ENCODE results near the gene NDUFA1. TPM values are rescaled to one million over a fixed set of nuclear protein-coding genes. Genes with fewer than 3 reads are reported as not detected.

The NDUFA1 gene
- total and polyA plus RNA-seq, 2 donors from 2014 or later: 114 to 512 TPM

- no peak overlapping the region for H3K27ac ChIP-seq (ENCODE audit: low read depth in 2 of 2, low read length in 2 of 2)
- H3K36me3 ChIP-seq (ENCODE audit: control insufficient read depth in 2 of 3, insufficient read depth in 3 of 3, low read length in 3 of 3): no peaks in the 10 kb centered on the region
- H3K9me3 ChIP-seq (ENCODE audit: control insufficient read depth in 2 of 3, insufficient read depth in 1 of 3, low read length in 3 of 3): no peaks in the 10 kb centered on the region
- TF ChIP-seq CTCF (IDR thresholded peaks at IDR 0.05; ENCODE audit: borderline replicate concordance, extremely low read depth, insufficient read depth): no peak
- H3K27me3 ChIP-seq (ENCODE audit: control insufficient read depth, insufficient read depth, low read length): no peaks in the 10 kb centered on the region
- intact Hi-C loops (cut with DNase I): no loop called here
- no peaks in the 10 kb centered on the region for H3K4me1 ChIP-seq (ENCODE audit: control insufficient read depth in 2 of 3, insufficient read depth in 2 of 3, low read depth in 1 of 3, low read length in 3 of 3)
- H3K9ac ChIP-seq (ENCODE audit: low read length in 3 of 3): no peak overlapping the region
- DNase-seq (peak in 1 of 5 donors; percentile 6), FAIRE-seq (no peak)
- no peak overlapping the region for H3K4me3 ChIP-seq (ENCODE audit: low read length in 3 of 3)
These were observed 43.2 kb upstream of the NDUFA1 start for GRCh38 chrX:119828446-119828845.

GRCh38 chrX:119833905-119834304 lies 37.7 kb upstream of the NDUFA1 start:
- H3K27me3 ChIP-seq (ENCODE audit: control insufficient read depth, insufficient read depth, low read length): no peaks in the 10 kb centered on the region
- no peak for DNase-seq
- intact Hi-C loops (cut with DNase I): no loop called here
- no peaks in the 10 kb centered on the region for H3K9me3 ChIP-seq (ENCODE audit: control insufficient read depth in 2 of 3, insufficient read depth in 1 of 3, low read length in 3 of 3)
- H3K4me3 ChIP-seq (ENCODE audit: low read length in 3 of 3): no peak overlapping the region
- H3K4me1 ChIP-seq (ENCODE audit: control insufficient read depth in 2 of 3, insufficient read depth in 2 of 3, low read depth in 1 of 3, low read length in 3 of 3): no peaks in the 10 kb centered on the region
- no peak for FAIRE-seq
- no peak for TF ChIP-seq CTCF (IDR thresholded peaks at IDR 0.05; ENCODE audit: borderline replicate concordance, extremely low read depth, insufficient read depth)
- H3K27ac ChIP-seq (ENCODE audit: low read depth in 2 of 2, low read length in 2 of 2): no peak overlapping the region
- H3K9ac ChIP-seq (ENCODE audit: low read length in 3 of 3): no peak overlapping the region
- peaks cover 0 to 4% (median 2%) of the 10 kb centered on the region in 3 donors for H3K36me3 ChIP-seq (ENCODE audit: control insufficient read depth in 2 of 3, insufficient read depth in 3 of 3, low read length in 3 of 3)

- FAIRE-seq (peak; percentile 98), DNase-seq (peak; percentile 97 to 99 (median 98))
- no peaks in the 10 kb centered on the region for H3K27me3 ChIP-seq (ENCODE audit: control insufficient read depth, insufficient read depth, low read length)
- no peaks in the 10 kb centered on the region for H3K36me3 ChIP-seq (ENCODE audit: control insufficient read depth in 2 of 3, insufficient read depth in 3 of 3, low read length in 3 of 3)
- H3K4me3 ChIP-seq (ENCODE audit: low read length in 3 of 3): peak within 1 kb of the TSS; percentile 71 to 85 (median 77)
- H3K9me3 ChIP-seq (ENCODE audit: control insufficient read depth in 2 of 3, insufficient read depth in 1 of 3, low read length in 3 of 3): no peaks in the 10 kb centered on the region
- no peak for TF ChIP-seq CTCF (IDR thresholded peaks at IDR 0.05; ENCODE audit: borderline replicate concordance, extremely low read depth, insufficient read depth)
- intact Hi-C loops (cut with DNase I): no loop called here
- H3K4me1 ChIP-seq (ENCODE audit: control insufficient read depth in 2 of 3, insufficient read depth in 2 of 3, low read depth in 1 of 3, low read length in 3 of 3): peaks cover 0 to 4% (median 0%) of the 10 kb centered on the region in 3 donors
- peak within 1 kb of the TSS; percentile 59 to 67 for H3K27ac ChIP-seq (ENCODE audit: low read depth in 2 of 2, low read length in 2 of 2)
- H3K9ac ChIP-seq (ENCODE audit: low read length in 3 of 3): peak within 1 kb of the TSS; percentile 58 to 81 (median 63)
These were observed 19.0 kb upstream of the NDUFA1 start, which contains the start of gene UPF3B for GRCh38 chrX:119852382-119853353. TSS of gene UPF3B (minus strand) at chrX:119852963. CDS start at chrX:119852928, 35 bp downstream.

Measured in kidney (tissue), 14 donors.